HT-29 (cell line): Measurements from ENCODE around the gene RGPD8. TPM values are rescaled to one million over a fixed set of nuclear protein-coding genes. Genes with fewer than 3 reads are reported as not detected.
"Not testable (repeated sequence)": the region's sequence is repeated elsewhere in the genome, so short reads cannot be mapped to it uniquely, and the experiment has no call there.

Source experiments
- DNase-seq: peaks from one replicate; pipeline ENCODE4 v3.0.0-alpha.2; 2015; ENCODE audit warnings: low spot score
- total RNA-seq: library from RNA; depleted of rRNA; stranded (reverse); fragments of >200 nt; shearing (Covaris generic); gene quantifications from 2 replicates; pipeline ENCODE4 v1.2.3, GENCODE V29; 2014; rRNA removed

RGPD8 gene
- total RNA-seq = 2.5 and 3.3 TPM in 2 replicates

DNA sequence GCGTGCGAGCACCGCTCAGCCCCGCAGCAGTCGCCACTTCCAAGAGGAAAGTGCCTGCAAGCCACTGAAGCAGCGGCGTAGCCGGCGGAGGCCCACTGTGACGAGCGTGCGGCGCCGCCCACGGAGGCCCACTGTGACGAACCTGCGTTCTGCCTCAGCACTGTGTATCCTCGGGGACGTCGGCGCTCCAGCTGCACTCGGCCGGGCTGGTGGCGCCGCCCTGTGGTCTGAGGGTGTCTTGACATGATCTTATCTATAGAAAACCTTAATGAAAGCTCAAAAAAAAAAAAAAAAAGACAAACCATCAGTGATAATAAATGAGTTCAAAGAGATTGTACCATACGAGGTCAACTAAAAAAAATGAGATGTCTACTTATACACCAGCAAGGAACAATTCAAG, at the start of gene RGPD8:
Gene RGPD8, minus strand, starts transcription at position 166 of the 400 bp plus-strand sequence. CDS start 192 bp downstream, outside the sequence.
- DNase-seq = peak; percentile 80

DNA sequence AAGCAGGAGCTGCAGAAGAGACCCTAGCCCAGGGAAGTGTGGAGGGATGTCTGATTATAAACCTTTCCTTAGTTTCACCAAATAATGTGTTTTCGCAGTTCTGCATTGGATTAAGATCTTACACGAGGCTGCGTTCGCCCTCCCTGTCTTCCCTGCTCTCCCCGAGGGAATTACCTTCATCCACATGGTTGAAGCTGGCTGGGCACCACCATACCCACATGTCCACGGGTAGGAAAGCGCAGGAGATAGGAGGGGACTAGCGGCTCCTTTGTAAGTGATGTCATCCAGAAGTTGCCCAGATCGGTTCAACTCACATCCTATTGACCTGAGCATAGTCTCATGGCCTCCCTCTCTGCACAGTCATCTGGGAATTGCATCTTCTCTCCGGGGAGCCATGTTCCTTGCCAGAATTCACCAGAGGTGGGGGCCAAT, 49.6 kb upstream of the RGPD8 start:
- DNase-seq = peak; percentile 40

DNA sequence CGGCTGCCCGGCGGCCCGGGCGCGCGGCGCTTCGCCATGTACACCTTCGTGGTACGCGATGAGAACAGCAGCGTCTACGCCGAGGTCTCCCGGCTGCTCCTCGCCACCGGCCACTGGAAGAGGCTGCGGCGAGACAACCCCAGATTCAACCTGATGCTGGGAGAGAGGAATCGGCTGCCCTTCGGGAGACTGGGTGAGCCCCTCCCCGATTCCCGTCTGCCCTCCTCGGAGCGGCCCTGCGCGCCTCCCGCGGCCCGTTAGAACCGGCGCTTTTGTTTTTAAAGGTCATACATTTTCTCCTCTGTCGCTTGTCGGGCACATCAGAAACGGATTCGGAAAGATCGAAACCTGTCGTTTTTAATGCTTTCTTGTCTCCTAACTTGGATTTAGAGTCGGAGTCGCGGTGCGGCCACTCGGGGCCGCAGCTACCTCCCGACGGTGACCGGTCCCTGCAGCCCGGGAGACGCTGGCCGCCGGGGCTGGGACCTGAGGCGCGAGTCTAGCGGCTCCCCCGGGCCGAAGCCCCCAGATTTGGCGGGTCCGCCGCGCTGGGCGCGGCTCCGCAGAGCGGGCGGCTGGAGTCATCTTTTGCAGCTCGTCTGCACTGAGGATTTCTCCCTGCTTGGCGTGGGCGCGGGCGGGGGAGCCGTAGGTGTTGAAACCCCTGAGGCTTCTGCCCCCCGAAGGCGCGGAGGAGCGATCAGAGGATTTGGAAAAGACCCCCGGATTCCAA, 49.0 kb upstream of the RGPD8 start:
- DNase-seq = peak; percentile 57

DNA sequence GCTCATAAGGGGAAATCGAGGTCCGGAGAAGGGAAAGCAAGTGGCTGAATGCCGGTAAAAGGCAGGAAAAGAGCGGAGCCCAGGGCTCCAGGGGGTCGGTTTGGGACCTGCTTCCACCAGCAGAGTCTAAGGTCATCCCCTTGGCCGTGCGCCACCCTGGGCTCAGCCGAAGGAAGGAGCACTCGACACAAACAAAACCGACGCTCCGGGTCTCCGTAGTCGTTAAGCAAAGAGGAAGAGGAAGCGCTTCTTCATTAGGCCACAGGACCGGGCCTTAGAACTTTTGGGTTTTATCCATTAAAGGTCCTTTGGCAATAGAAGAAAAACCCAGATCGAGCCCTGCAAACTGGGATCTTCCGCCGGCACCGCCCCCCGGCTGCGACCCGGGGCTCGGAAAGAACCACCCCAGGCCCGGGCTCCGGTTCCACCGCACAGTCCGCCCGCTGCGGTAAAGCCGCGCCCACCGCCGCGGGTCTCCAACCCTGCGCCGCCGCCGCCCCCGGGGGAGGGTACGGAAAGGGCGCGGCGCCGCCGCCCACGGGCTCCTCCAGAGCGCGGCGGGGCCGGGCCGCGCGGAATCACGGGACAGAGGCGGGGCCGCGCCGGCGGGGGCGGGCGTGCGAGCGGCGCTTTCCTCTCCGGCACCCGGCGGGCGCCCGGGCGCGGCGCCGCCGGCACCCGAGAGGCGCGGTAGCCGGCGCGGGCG, 48.2 kb upstream of the RGPD8 start, which contains the start of gene TTL:
Gene TTL, plus strand, starts transcription at position 629 of the 706 bp plus-strand sequence. CDS start 189 bp downstream, outside the sequence.
- DNase-seq = peak; percentile 74

DNA sequence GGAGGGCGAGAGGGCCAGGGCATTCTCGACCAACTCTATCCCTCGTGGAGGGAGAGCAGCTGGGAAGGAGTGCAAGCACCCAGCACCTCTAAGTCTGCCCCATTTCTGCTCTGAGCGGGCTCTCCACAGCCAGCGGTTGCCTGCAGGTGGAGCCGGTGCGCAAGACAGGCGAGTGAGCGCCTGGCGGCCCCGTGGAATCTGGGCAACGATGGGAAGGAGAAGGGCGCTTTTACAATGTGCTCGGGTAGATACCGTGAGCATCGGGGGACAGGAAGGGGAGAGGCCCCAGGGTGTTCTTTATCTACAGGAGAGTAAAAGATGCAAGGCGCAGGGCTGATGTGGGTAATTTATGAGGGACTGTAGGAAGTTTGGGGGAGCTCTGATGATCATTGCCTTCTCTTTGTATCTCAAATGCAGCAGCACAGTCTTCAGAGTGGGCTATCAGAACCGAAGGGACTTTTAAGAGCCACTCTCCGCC, 47.6 kb upstream of the RGPD8 start:
- peak; percentile 90 for DNase-seq

DNA sequence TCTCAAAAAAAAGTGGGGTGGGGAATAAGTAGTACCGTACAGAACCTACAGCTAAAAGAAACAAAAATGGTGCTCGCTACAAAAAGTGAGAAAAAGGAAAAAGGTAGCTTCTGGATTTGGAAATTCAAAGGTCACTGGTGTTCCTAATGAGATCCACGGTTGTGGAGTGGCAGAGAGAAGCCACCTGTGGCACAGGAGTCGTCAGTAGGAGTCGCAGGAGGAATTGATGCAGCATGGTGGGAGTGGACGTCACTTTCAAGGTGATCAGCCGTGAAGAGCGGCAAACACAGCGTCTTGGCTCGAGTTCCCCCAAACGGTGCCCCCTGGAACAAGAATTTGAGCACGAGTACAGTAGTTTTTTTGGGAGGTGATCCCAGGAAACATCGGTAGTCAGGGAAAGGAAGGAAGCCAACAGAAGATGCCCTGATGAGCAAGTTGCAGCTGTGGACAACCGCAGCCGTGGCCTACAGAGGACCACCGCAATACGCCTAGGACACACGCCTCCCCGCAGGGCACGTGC, 47.1 kb upstream of the RGPD8 start:
- DNase-seq = peak; percentile 35

DNA sequence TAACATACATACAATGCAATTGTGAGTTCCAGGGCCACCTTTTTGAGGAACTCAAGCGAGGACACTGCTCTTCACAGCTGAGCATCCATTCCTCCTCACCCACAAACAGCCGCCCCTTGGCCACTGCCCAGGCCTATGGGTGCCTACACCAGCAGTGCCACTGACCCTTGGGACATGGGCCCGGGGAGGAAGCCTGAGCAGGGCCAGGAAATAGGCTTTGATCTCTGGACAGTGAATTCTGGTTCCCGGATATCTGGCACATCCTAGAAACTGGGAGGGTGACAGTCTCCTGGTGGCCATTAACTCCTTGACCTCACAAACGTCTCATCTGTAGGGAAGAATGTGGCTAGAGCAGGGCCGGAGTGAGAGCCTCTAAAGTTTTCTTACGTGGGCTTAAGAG, 43.0 kb upstream of the RGPD8 start:
- DNase-seq = no peak

DNA sequence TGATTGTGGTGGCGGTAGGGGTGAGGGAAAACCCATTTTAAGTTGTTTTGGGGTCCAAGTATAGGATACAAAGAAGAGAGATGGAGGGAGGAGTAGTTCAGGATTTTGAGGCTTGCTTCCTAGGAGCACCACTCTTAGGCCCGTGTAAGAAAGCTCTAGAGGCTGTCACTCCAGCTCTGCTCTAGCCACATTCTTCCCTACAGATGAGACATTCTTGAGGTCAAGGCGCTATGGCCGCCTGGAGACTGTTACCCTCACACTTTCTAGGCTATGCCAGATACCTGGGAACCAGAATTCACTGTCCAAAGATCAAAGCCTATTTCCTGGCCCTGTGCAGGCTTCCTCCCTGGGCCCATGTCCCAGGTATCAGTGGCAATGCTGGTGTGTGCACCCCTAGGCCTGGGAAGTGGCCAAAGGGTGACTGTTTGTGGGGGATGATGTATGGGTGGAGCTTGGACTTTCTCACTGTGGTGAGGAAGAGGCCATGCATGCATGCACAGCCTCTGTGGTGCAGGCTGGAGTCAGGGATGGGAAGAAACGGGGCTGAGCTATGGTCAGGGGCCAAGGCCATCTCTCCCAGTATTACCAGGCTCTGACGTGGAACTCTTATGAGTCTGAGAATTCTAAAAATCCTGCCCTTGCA, 41.5 kb upstream of the RGPD8 start:
- no peak for DNase-seq

DNA sequence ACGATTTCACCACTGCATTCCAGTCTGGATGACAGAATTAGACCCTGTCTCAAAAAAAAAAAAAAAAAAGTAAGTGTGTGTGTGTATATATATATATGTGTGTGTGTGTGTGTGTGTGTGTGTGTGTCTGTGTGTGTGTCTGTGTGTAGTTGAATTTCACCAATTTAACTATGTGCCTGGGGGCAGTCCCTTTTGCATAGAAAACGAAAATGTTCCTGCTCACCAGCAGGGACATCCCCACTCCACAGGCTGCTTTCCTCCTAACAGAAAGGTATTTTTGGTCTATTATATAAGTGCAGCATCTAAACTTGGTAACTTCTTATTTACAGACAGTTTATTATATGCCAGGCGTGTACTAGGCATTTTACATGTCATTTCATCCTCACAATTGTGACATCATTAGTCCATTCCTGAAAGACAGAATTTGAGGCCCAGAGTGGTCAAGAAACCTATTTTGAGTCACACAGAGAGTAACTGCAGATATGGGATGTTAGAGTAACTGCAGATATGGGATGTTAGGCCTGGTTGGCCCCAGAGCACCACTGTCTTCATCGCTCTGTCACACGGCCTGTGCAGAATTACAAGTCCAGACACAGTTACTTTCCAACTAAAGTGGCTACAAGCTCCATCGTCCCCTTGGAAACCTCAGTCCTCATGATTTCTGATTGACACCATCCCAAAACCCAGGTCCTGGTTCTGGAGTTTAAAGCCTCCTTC, 39.3 kb upstream of the RGPD8 start:
- no peak for DNase-seq

DNA sequence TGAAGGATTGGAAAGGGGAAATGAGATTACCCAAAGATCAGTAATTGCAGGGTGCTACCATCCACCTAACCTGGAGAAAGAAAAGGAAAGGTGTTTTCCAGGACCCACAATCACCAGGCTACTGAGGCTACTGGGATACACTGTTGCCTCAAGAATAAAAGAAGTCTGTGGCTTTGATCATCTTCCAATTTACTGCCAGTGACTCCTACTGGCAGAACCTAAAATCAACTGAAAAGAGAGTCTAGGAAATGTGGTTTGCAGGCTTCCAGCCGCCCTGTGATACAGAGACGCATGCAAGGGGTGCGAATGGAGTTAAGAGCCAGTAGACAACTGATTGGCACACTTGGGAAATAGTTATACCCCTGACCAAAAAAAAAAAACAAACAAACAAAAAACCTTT, 31.9 kb upstream of the RGPD8 start:
- peak; percentile 7 for DNase-seq

DNA sequence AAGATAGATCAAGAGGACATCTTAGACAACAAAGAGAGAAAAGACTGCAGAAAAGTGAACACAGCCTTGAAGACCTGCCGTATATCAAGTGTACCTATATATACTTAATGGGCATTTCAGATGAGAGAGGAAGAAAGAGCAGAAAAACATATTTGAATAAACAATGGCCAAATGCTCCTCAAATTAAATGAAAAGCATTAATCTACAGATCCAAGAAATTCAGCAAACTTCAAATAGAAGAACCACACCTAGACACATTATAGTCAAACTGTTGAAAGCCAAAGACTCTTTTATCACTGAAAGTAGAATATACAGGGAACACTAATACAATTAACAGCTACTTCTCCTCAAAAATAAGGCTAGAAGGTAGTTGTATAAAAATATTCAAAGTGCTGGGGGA, 29.8 kb upstream of the RGPD8 start:
- DNase-seq = no peak

DNA sequence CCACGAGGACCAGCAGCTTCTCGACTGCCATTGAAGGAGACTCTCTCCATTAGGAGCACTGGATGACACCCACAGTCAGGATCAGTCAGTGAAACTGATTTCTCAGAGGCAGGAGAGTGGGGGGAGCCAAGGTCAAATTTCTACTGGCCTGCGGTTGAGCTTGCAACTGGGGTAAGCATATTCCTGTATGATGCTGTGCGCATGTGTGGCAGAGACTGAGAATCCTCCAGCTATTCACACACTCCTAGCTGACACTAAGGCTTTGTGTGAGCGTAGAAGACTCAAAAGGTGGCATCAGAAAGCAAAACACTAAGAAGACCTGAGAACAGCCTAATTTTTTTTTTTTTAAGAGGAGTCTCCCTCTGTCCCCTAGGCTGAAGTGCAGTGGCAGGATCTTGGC, 28.7 kb upstream of the RGPD8 start:
- DNase-seq = no peak

DNA sequence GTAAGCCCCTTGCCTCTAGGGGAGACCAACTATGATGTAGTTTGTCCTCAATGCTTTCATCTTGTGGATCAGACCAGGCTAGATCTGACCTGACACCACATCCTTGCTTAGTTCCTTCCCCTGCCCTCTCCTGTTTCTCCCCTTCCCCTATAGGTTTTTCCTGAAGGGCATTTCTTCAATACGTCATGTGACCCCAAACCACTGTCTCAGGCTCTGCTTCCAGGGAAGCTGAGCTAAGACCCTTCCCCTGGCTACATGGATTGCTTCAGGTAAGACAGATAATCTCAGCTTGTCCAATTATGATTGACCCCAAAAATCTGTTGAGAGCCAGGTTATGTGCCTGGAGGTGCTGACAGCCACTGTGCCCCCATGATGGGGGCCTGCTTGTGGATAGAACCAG, 25.9 kb upstream of the RGPD8 start:
- no peak for DNase-seq

DNA sequence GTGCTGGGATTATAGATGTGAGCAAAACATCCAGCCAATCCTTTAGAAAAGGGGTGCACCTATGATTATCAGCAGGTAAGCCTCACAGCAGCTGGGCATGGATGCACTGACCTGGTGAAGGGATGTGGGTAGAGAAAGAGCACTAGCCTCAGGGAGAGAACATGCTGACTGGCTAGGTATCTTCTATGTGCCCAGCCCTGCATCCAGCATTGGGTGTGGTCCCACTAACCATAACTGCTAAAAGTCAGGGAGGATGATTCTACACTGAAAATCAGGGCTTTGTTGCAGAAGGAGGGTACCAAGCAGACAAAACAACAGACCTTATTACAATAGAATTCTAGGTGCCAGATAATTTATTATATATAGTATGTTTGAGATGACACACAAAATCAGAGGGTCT, 21.1 kb upstream of the RGPD8 start:
- no peak for DNase-seq

DNA sequence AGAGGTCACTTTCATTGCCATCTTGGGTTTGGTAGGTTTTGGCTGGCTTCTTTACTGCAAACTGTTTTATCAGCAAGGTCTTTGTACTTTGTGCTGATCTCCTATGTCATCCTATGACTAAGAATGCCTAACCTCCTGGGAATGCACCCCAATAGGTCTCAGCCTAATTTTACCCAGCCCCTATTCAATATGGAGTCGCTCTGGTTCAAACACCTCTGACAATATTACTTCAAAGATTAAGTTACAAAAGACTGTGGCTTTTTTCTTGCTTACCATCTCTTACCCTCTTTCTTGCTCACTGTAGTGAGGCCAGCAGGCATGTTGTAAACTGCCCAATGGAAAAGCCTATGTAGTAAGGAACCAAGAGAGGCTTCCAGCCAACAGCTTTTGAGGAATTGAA, 17.9 kb upstream of the RGPD8 start:
- DNase-seq = no peak

DNA sequence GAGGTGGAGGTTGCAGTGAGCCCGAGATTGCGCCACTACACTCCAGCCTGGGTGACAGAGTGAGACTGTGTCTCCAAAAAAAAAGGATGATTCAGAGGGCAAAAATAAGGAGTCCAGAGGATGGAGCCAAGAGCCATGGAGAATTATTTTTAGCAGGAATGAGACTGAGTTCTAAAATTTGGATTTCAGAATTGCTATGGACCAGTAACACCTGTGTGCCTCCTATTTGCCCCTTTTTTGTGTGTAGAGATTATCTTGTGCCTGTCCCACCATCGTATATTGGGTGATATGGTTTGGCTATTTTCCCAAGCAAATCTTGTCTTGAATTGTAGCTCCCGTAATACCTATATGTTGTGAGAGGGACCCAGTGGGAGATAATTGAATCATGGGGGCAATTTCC, 16.4 kb upstream of the RGPD8 start:
- DNase-seq = no peak

DNA sequence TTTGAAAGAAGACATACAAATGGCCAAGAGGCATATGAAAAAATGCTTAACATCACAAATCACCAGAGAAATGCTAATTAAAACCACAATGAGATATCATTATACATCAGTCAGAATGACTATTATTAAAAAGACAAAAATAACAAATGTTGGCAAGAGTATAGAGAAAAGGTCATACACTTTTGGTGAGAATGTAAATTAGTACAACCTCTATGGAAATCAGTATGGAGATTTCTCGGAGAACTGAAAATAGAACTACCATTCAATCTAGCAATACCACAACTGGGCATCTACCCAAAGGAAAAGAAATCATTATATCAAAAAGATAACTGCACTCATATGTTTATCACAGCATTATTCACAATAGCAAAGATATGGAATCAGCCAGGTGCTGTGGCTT, 10.8 kb upstream of the RGPD8 start:
- DNase-seq = not testable (repeated sequence)

DNA sequence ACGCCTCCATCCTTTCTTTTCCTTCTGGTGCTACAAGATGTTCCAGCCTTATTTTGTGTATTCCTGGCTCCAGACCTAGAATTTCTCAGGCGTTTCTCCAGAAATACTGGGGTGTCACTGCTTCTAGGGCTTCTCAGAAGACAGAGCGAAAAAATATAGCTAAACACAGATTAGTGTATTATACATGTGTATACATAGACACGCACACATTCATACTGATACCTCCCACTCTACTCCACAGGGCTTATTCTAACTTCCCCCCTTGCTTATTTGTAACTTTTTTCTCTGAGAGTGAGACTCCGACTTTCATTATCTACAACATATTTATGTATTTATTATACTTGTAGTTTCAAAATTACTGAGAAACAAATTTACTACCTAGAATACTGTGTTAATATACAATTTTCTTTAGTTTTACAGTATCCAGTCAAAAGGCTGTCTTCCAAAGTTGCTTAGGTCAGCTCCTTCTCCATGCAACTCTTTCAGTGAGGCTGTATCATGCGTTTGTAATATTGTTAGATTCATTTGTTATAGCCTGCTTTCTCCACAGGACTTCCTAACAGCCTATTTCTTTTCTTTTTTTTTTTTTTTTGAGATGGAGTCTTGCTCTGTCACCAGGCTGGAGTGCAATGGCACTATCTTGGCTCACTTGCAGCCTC, 5.3 kb upstream of the RGPD8 start:
- not testable (repeated sequence) for DNase-seq

DNA sequence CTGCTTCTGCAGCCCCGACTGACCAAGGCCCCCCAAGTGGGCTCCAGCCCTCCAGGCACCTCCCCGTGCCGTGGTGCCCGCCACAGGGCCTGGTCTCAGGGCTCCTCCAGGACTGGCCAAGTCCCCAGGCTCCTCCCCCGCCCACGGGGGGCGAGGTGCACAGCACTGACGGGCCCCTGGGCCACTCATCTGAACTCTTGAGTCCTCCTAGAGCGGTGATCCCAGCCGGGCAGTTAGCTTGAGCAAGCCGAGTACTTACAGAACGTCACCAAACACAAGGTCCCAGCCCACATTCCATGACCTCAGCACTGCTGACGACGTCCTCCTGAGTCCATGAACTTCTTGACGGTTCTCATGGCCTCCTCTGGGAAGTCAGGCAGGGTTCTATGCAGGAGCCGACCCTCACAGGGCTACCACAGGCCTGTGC, 4.0 kb upstream of the RGPD8 start:
- not testable (repeated sequence) for DNase-seq

DNA sequence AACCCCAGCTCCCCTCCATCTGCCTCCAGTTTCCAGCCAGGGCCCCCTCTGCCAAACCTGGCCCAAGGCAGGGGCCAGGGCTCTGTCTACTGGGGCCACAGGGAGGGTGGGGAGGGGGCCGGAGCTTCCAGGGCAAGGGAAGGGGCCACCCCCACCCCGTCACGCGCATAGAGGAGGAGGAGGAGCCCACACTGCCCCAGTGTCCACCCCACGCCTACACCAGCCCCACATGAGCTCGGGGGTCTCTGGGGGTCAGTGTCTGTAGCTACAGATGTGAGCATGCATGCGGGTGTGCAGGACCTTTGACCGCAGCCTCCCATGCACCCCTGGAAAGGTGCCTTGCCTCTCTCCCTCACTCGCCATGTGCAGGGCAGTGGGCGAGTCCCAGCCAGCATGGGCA, 3.5 kb upstream of the RGPD8 start:
- DNase-seq = not testable (repeated sequence)
